GM19035 (cell line): Measurements from ENCODE around the gene SHF.
"Not testable (repeated sequence)": the region's sequence is repeated elsewhere in the genome, so short reads cannot be mapped to it uniquely, and the experiment has no call there.

Source experiments
- ATAC-seq: cut with Tn5 transposase; IDR thresholded peaks from one replicate; pipeline ENCODE4 v1.9.1; 2021; ENCODE audit not compliant: unreplicated experiment

Gene SHF

GRCh38 chr15:45187894-45188830 lies at the start of gene SHF:
SHF (minus strand) TSS chr15:45187966; CDS start chr15:45187951, 15 bp downstream.
- ATAC-seq: no peak

GRCh38 chr15:45236806-45237205 lies 49.0 kb upstream of the SHF start:
- ATAC-seq: not testable (repeated sequence)

GRCh38 chr15:45234562-45235235 lies 46.9 kb upstream of the SHF start:
- no peak for ATAC-seq

- ATAC-seq: no peak
Measured at GRCh38 chr15:45231864-45232562, 44.2 kb upstream of the SHF start.

GRCh38 chr15:45231132-45231531 lies 43.4 kb upstream of the SHF start:
- no peak for ATAC-seq

GRCh38 chr15:45230245-45230965 lies 42.6 kb upstream of the SHF start:
- ATAC-seq: no peak

- no peak for ATAC-seq
Measured at GRCh38 chr15:45228931-45229330, 41.2 kb upstream of the SHF start.

GRCh38 chr15:45225506-45226273 lies 37.9 kb upstream of the SHF start:
- ATAC-seq: no peak

- ATAC-seq: no peak
Measured at GRCh38 chr15:45224621-45225217, 37.0 kb upstream of the SHF start.

- ATAC-seq: no peak
Measured at GRCh38 chr15:45221967-45222366, 34.2 kb upstream of the SHF start.

- ATAC-seq: no peak
Measured at GRCh38 chr15:45221053-45221599, 33.4 kb upstream of the SHF start.

GRCh38 chr15:45212493-45212892 lies 24.7 kb upstream of the SHF start:
- no peak for ATAC-seq

- no peak for ATAC-seq
Measured at GRCh38 chr15:45205192-45205591, 17.4 kb upstream of the SHF start.

GRCh38 chr15:45203182-45203581 lies 15.4 kb upstream of the SHF start:
- no peak for ATAC-seq

GRCh38 chr15:45201869-45202268 lies 14.1 kb upstream of the SHF start:
- ATAC-seq: no peak

- no peak for ATAC-seq
Measured at GRCh38 chr15:45201557-45201859, 13.7 kb upstream of the SHF start.

- ATAC-seq: peak; percentile 11
Measured at GRCh38 chr15:45200799-45201556, 13.2 kb upstream of the SHF start.

GRCh38 chr15:45200001-45200798 lies 12.4 kb upstream of the SHF start:
- peak; percentile 46 for ATAC-seq
